Astrocyte of the spinal cord (primary cell): ENCODE measurements around the gene LGALS8.
"Not testable (repeated sequence)": the region's sequence is repeated elsewhere in the genome, so short reads cannot be mapped to it uniquely, and the experiment has no call there.

ENCODE experiments used
- DNase-seq: peaks from one replicate; pipeline ENCODE4 v3.0.0; 2011; ENCODE audit warnings: low read depth, low spot score
- H3K4me3 ChIP-seq: 2 replicates; pipeline ENCODE4 v1.5.1; 2011; ENCODE audit warnings: low read depth, mild to moderate bottlenecking, low read length, moderate library complexity
- CTCF ChIP-seq: IDR thresholded peaks from 2 replicates; pipeline ENCODE4 v1.5.1; 2012; ENCODE audit warnings: low read depth, mild to moderate bottlenecking, low read length, inconsistent platforms
- in situ Hi-C: cut with HindIII; loops from 2 replicates; pipeline ENCODE4 v1.10.0; 2017; ENCODE audit warnings: low sequenced_read_pairs

LGALS8 gene

GRCh38 chr1:236497908-236498307, 25.9 kb upstream of the LGALS8 start:
- no peak for TF ChIP-seq CTCF
- in situ Hi-C loops: loop anchor here (10.0 kb wide), 1 partner anchor 363 kb away; no protein-coding TSS in a partner anchor
- no peak for DNase-seq

GRCh38 chr1:236501093-236501492, 22.7 kb upstream of the LGALS8 start:
- DNase-seq: no peak
- no peak overlapping the region for H3K4me3 ChIP-seq
- TF ChIP-seq CTCF: no peak
- in situ Hi-C loops: no loop called here

More at GRCh38 chr1:236497908-236498307, 25.9 kb upstream of the LGALS8 start:
- H3K4me3 ChIP-seq: no peak overlapping the region

- no peak for TF ChIP-seq CTCF
- peak; percentile 32 for DNase-seq
- H3K4me3 ChIP-seq: no peak overlapping the region
- in situ Hi-C loops: no loop called here
These were observed 21.2 kb upstream of the LGALS8 start for GRCh38 chr1:236502579-236502971.

DNA sequence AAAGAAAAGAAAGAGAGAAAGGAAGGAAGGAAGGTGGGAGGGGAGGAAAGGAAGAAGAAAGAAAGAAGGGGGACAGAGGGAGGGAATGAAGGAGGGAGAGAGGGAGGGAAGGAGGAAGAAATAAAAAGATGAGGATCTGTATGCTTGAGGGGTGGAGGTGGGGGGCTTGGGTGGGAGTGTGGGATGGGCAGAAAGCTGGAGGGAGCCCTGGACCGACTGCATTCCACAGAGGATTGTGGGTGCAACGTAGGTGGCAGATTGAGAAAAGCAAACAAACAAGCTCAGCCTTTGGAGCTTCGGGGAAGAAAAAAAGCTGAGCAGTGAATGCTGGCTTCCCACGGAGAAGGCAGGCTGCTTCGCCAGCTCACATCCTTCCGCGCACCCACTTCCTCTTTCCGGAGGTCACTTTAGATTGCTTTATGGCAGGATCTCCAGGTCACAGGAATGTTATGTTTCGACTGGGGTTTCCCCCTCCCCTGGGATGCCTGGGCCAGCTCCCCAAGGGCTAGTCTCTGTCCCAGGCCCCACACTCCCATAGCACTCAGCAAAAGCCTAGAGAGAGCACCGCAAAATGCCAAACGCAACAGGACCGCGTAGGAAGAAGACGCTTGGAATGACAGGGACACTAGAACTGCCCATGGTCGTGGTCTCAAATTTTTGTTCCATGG, 20.7 kb upstream of the LGALS8 start:
- in situ Hi-C loops: no loop called here
- TF ChIP-seq CTCF: no peak
- peak; percentile 76 for DNase-seq
- H3K4me3 ChIP-seq: peak overlapping the region; percentile 1

DNA sequence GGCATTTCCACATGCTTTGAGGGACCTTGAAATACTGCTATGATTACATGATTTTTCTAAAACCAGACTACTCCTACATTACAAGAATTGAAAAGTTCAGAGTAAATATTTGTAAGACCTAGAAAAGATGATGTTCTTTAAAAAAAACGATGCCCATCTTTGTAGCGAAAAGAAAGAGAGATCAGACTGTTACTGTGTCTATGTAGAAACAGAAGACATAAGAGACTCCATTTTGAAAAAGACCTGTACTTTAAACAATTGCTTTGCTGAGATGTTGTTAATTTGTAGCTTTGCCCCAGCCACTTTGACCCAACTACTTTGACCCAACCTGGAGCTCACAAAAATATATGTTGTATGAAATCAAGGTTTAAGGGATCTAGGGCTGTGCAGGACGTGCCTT, 19.4 kb upstream of the LGALS8 start:
- in situ Hi-C loops, DNase-seq, H3K4me3 ChIP-seq: not testable (repeated sequence)

GRCh38 chr1:236507022-236507700, 16.6 kb upstream of the LGALS8 start:
- TF ChIP-seq CTCF: no peak
- H3K4me3 ChIP-seq: no peak overlapping the region
- DNase-seq: peak; percentile 22
- in situ Hi-C loops: no loop called here

DNA sequence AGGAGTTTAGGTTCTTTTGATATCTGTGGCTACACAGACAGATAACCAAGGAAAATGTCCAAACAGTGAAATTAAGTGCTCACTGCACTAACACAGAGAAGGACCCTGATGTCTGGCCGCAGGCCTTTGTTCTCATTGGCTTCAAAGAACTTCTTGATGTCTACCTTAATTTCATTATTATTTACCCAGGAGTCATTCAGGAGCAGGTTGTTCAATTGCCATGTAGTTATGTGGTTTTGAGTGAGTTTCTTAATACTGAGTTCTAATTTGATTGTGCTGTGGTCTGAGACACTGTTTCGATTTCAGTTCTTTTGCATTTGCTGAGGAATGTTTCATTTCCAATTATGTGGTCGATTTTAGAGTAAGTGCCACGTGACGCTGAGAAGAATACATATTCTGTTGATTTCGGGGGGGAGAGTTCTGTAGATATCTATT, 15.2 kb upstream of the LGALS8 start:
- no peak for TF ChIP-seq CTCF
- DNase-seq: no peak
- in situ Hi-C loops: no loop called here
- no peak overlapping the region for H3K4me3 ChIP-seq
